HL-60 (cell line): ENCODE measurements around the gene PRPF38B.
"Not testable (repeated sequence)": the region's sequence is repeated elsewhere in the genome, so short reads cannot be mapped to it uniquely, and the experiment has no call there.

ENCODE experiments used
- DNase-seq, 2 experiments: peaks; one replicate each; pipeline ENCODE4 v3.0.0-alpha.2; 2010 to 2020; ENCODE audit warnings: low read depth in 1 of 2, low spot score in 1 of 2
- H3K27ac ChIP-seq: fragments of 250-450 bp; sonication (Bioruptor Pico); replicated peaks from 2 replicates; pipeline ENCODE4 v1.5.1; 2020; ENCODE audit warnings: mild to moderate bottlenecking, moderate library complexity
- H3K27me3 ChIP-seq: fragments of 250-450 bp; sonication (Bioruptor Pico); 2 replicates; pipeline ENCODE4 v1.5.1; 2021; ENCODE audit warnings: mild to moderate bottlenecking, moderate library complexity; ENCODE audit not compliant: insufficient read depth, poor library complexity, severe bottlenecking
- H3K4me3 ChIP-seq: replicated peaks from 2 replicates; pipeline ENCODE4 v1.5.1; 2011; ENCODE audit warnings: mild to moderate bottlenecking, control low read depth, low read length; ENCODE audit not compliant: insufficient read depth
- GABPA ChIP-seq: IDR thresholded peaks from 2 replicates; pipeline ENCODE4 v1.6.1; 2012; ENCODE audit warnings: low read depth
- POLR2AphosphoS5 ChIP-seq: IDR thresholded peaks from 2 replicates; pipeline ENCODE4 v1.6.1; 2012; ENCODE audit warnings: low read depth
- REST ChIP-seq: IDR thresholded peaks from 2 replicates; pipeline ENCODE4 v1.6.1; 2012; ENCODE audit warnings: low read depth; ENCODE audit not compliant: insufficient replicate concordance
- SPI1 ChIP-seq: IDR thresholded peaks from 2 replicates; pipeline ENCODE4 v1.6.1; 2012; ENCODE audit warnings: low read depth, mild to moderate bottlenecking, borderline replicate concordance
- TF ChIP-seq, protein P1 (sequence below): IDR thresholded peaks from one replicate; pipeline ENCODE4 v1.5.1; 2011; ENCODE audit warnings: low read length, control low read depth, inconsistent platforms; ENCODE audit not compliant: insufficient read depth

PRPF38B gene

DNA sequence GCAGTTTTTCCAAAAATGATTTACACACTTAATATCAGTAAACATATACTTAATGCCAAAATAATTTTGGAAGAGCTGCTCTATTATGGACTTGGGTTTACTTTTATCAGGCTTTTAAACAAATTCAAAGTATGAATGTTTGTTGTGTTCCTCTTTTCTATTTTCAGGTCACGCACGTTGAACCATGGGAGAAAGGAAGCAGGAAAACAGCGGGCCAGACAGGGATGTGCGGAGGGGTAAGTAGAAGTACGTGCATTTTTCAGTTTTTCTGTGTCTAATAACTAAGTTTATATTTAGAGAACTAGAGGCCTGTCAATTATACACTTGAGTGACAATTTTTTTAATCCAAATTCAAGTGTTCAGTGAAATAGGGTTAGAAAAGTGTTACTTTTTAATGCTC is 3.4 kb downstream of the PRPF38B start:
- Histone ChIP-seq H3K27me3 (no peaks in the 10 kb centered on the region), H3K27ac (no peak overlapping the region), H3K4me3 (peak overlapping the region; percentile 88)
- TF ChIP-seq, protein P1, sequence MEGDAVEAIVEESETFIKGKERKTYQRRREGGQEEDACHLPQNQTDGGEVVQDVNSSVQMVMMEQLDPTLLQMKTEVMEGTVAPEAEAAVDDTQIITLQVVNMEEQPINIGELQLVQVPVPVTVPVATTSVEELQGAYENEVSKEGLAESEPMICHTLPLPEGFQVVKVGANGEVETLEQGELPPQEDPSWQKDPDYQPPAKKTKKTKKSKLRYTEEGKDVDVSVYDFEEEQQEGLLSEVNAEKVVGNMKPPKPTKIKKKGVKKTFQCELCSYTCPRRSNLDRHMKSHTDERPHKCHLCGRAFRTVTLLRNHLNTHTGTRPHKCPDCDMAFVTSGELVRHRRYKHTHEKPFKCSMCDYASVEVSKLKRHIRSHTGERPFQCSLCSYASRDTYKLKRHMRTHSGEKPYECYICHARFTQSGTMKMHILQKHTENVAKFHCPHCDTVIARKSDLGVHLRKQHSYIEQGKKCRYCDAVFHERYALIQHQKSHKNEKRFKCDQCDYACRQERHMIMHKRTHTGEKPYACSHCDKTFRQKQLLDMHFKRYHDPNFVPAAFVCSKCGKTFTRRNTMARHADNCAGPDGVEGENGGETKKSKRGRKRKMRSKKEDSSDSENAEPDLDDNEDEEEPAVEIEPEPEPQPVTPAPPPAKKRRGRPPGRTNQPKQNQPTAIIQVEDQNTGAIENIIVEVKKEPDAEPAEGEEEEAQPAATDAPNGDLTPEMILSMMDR = no peak
- TF ChIP-seq REST (no peak), SPI1 (peak; percentile 91), GABPA (no peak), POLR2AphosphoS5 (no peak)
- peak in 1 of 2 experiments; percentile 29 for DNase-seq

GRCh38 chr1:108699375-108700332 is 7.5 kb downstream of the PRPF38B start:
- no peak for DNase-seq
- Histone ChIP-seq H3K27ac (no peak overlapping the region), H3K27me3 (no peaks in the 10 kb centered on the region), H3K4me3 (no peak overlapping the region)
- TF ChIP-seq POLR2AphosphoS5 (no peak), SPI1 (peak; percentile 88)

DNA sequence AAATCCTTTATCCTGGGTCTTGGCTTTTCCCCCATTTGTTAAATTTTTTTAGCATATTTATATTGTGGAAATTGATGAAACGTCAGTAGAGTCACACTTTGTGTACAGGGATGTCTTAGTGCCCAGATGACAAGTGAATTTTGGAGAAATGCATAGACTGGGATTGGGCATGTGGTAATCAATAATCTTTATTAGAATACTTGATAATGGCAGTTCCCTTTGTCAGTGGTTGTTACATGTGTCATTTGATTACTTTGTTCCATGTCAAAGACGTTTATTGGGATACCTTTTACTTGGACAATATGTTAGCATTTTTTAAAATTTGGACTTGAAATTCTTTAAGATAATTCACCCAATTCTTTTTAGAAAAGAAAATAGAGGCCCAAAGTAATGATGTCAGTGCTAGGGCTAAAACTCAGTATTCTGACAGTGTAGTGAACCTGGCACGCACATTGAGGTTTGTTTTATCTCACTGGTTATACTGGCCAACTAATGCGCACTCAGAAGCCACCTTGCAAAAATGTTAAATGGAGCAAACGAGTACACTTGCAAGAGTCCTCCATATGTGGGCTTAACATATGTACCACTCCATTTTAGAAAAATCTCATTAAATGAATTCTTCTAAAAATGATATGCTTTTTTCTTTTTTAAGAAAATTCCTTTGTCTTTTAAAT is 9.2 kb downstream of the PRPF38B start:
- no peak for TF ChIP-seq GABPA
- TF ChIP-seq SPI1 = no peak
- no peak for TF ChIP-seq POLR2AphosphoS5
- TF ChIP-seq, protein P1 = no peak
- TF ChIP-seq REST = no peak
- H3K27me3 ChIP-seq = no peaks in the 10 kb centered on the region
- DNase-seq = no peak
- no peak overlapping the region for H3K4me3 ChIP-seq
- H3K27ac ChIP-seq = no peak overlapping the region

DNA sequence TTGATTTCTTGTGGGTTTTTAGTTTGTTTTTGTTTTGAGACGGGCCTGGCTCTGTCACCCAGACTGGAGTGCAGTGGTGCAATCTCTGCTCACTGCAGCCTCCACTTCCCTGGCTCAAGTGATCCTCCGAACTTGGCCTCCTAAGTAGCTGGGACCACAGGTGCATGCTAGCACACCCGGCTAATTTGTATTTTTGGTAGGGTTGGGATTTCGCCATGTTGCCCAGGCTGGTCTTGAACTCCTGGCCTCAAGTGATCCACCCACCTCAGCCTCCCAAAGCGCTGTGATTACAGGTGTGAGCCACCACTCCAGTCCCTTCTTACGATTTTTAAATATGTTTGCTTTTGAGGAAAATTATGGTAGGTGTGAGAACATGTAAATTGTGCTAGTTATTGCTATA is 10.0 kb downstream of the PRPF38B start:
- not testable (repeated sequence) for DNase-seq, H3K27ac ChIP-seq, H3K27me3 ChIP-seq, H3K4me3 ChIP-seq
